Progenitor cell of endocrine pancreas (in vitro differentiated cells): Measurements from ENCODE around the gene GRAMD1A. TPM values are rescaled to one million over a fixed set of nuclear protein-coding genes. Genes with fewer than 3 reads are reported as not detected.

Source experiments
- DNase-seq: peaks from one replicate; pipeline ENCODE4 v3.0.0; 2021; ENCODE audit warnings: low spot score; ENCODE audit not compliant: unreplicated experiment
- H3K27ac Mint-ChIP-seq: 2 replicates; pipeline ENCODE4 v1.8.0; 2021; ENCODE audit warnings: mild to moderate bottlenecking, moderate library complexity, mixed read lengths
- H3K27me3 Mint-ChIP-seq: 2 replicates; pipeline ENCODE4 v1.8.0; 2021; ENCODE audit warnings: mixed read lengths
- H3K36me3 Mint-ChIP-seq: 2 replicates; pipeline ENCODE4 v1.8.0; 2022; ENCODE audit warnings: mixed read lengths; ENCODE audit not compliant: insufficient read depth
- H3K4me1 Mint-ChIP-seq: 2 replicates; pipeline ENCODE4 v1.8.0; 2021; ENCODE audit warnings: low read depth, mixed read lengths
- H3K4me3 Mint-ChIP-seq: 2 replicates; pipeline ENCODE4 v1.8.0; 2021; ENCODE audit warnings: low read depth, mild to moderate bottlenecking, moderate library complexity, mixed read lengths
- H3K9me3 Mint-ChIP-seq: 2 replicates; pipeline ENCODE4 v1.8.0; 2021; ENCODE audit warnings: low read depth, mixed read lengths
- total RNA-seq: library from RNA; stranded (reverse); gene quantifications from 2 replicates; pipeline ENCODE4 v1.2.1, GENCODE V29; 2021
- TF ChIP-seq, protein P1 (sequence below): fragments of 200-600 bp; sonication (generic); IDR thresholded peaks from one replicate; pipeline ENCODE4 v1.5.0; 2021; ENCODE audit warnings: antibody characterized with exemption, mild to moderate bottlenecking; ENCODE audit not compliant: unreplicated experiment

The GRAMD1A gene
- total RNA-seq, 1 donor from 2014 or later = 111 TPM

DNA sequence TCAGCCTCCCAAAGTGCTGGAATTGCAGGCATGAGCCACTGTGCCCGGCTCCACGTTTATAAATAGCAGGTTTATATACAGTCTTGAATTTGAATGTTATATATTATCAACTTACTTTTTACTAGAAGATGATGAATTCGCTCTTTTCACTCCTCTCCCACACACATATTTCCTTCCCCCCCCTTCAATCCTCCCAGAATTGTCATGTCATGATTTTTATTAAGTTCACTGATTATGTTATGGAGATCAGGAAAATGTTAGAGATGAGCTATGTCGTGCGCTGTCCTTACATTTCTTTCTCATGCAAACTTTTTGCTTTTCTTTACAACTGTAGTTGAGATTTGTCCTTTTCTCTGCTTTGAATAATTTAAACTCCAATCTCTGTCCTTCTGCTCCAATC is 17.8 kb upstream of the GRAMD1A start:
- Mint-ChIP-seq H3K4me1 (no peaks in the 10 kb centered on the region), H3K27ac (no peak overlapping the region), H3K4me3 (no peak overlapping the region), H3K36me3 (no peaks in the 10 kb centered on the region), H3K27me3 (peaks cover 3% of the 10 kb centered on the region), H3K9me3 (no peaks in the 10 kb centered on the region)
- no peak for DNase-seq
- TF ChIP-seq, protein P1, sequence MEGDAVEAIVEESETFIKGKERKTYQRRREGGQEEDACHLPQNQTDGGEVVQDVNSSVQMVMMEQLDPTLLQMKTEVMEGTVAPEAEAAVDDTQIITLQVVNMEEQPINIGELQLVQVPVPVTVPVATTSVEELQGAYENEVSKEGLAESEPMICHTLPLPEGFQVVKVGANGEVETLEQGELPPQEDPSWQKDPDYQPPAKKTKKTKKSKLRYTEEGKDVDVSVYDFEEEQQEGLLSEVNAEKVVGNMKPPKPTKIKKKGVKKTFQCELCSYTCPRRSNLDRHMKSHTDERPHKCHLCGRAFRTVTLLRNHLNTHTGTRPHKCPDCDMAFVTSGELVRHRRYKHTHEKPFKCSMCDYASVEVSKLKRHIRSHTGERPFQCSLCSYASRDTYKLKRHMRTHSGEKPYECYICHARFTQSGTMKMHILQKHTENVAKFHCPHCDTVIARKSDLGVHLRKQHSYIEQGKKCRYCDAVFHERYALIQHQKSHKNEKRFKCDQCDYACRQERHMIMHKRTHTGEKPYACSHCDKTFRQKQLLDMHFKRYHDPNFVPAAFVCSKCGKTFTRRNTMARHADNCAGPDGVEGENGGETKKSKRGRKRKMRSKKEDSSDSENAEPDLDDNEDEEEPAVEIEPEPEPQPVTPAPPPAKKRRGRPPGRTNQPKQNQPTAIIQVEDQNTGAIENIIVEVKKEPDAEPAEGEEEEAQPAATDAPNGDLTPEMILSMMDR = no peak

DNA sequence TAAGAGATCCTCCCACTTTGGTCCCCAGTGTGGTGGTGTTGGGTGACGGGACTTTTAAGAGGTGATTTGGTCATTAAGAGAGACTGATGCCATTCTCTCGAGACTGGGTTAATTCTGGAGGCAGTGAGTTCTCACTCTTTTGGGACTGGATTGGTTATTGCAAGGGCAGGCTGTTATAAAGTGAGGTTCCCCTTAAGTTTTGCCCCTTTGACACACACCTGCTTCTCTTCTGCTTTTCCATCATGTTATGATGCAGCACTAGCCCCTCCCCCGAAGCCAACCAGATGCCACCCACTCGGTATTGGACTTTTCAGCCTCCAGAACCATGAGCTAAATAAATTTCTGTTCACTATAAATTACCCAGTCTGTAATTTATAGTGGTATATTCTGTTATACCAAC is 16.3 kb upstream of the GRAMD1A start:
- Mint-ChIP-seq H3K9me3 (no peaks in the 10 kb centered on the region), H3K36me3 (no peaks in the 10 kb centered on the region), H3K27ac (no peak overlapping the region), H3K4me3 (no peak overlapping the region), H3K4me1 (no peaks in the 10 kb centered on the region), H3K27me3 (peaks cover 3% of the 10 kb centered on the region)
- no peak for DNase-seq
- TF ChIP-seq, protein P1 = no peak

DNA sequence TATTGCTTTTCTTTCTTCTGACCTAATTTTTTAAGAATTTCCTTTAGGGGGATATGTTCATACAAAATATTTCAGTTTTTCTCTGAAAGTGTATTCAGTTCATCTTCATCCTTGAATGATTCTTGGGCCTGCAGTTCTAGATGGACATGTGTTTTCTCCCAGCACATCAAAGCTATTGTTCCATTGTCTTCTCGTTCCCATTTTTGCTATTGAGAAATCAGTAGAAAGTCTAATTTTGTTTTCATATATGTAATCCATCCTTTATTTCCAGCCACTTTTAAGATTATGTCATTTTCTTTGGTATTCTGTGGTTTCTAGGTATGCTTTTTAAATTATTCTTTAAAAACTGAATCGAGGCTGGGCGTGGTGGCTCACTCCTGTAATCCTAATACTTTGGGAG is 15.8 kb upstream of the GRAMD1A start:
- no peak overlapping the region for H3K27ac Mint-ChIP-seq
- no peaks in the 10 kb centered on the region for H3K9me3 Mint-ChIP-seq
- TF ChIP-seq, protein P1 = no peak
- no peaks in the 10 kb centered on the region for H3K27me3 Mint-ChIP-seq
- no peak overlapping the region for H3K4me3 Mint-ChIP-seq
- no peak for DNase-seq
- H3K36me3 Mint-ChIP-seq = no peaks in the 10 kb centered on the region
- H3K4me1 Mint-ChIP-seq = no peaks in the 10 kb centered on the region

DNA sequence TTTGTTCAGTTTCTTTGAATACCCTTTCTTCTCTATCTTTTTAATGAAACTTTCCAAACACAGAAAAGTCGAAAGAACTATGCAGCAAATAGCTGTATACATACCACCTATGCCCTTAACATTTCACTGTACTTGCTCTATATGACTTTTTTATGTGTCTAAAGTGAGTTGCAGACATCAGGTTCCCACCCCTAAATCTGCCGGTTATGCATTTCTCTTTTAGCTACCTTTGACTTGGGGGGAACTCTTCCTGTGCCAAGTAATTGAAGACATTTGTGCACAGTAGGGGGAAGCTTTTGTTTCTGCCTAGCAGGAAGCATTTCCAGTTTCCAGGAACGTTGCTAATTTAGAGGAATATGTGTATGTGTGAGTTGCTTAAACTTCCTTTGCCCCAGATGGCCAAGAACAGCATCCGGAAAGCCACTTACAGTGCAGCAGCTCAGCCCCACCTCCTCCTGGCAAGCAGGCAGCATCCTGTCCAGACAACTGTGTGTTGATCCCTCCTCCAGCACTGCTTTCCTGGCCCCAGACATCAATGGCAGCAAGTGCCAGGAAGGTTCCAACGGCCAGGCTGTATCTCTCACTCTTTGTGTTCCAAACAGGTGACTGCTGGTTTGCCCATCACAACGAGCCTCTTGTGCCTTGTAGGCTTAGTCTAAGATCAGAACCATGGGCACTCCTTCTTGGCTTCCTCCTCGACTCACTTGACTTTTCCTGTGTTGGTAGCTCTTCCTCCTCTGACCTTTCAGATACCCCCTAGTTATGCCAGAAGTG is 14.7 kb upstream of the GRAMD1A start:
- H3K4me3 Mint-ChIP-seq = no peak overlapping the region
- peak overlapping the region; percentile 28 for H3K27ac Mint-ChIP-seq
- DNase-seq = no peak
- H3K36me3 Mint-ChIP-seq = no peaks in the 10 kb centered on the region
- no peaks in the 10 kb centered on the region for H3K27me3 Mint-ChIP-seq
- no peaks in the 10 kb centered on the region for H3K9me3 Mint-ChIP-seq
- H3K4me1 Mint-ChIP-seq = no peaks in the 10 kb centered on the region
- TF ChIP-seq, protein P1 = no peak

DNA sequence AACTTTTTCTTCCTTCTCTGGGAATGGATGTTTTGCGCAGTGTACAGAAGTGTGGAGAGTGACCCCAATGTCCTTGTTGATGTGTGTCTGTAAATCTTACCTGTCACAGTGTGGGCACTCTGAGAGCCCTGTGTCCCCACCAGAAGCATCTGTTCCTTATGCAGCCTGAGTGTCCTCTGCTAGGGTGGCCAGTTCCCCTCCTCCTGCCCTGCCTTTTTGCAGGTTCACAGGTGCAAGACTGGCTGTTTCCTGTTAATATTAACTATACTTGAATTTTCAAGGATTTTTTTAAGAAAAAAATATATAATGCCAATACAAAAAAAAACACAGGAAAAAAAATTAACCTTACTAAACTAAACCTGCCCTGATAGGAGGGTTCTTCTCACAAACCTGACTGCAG is 12.0 kb upstream of the GRAMD1A start:
- no peak overlapping the region for H3K4me3 Mint-ChIP-seq
- no peaks in the 10 kb centered on the region for H3K9me3 Mint-ChIP-seq
- TF ChIP-seq, protein P1 = no peak
- no peak overlapping the region for H3K27ac Mint-ChIP-seq
- H3K4me1 Mint-ChIP-seq = no peaks in the 10 kb centered on the region
- no peak for DNase-seq
- no peaks in the 10 kb centered on the region for H3K27me3 Mint-ChIP-seq
- H3K36me3 Mint-ChIP-seq = no peaks in the 10 kb centered on the region
